Measurements from ENCODE around the gene TSHZ2. TPM values are rescaled to one million over a fixed set of nuclear protein-coding genes. Genes with fewer than 3 reads are reported as not detected.
"Not testable (repeated sequence)": the region's sequence is repeated elsewhere in the genome, so short reads cannot be mapped to it uniquely, and the experiment has no call there.

Gene TSHZ2
- total and polyA plus RNA-seq, 11 donors = 1.8 to 12.1 (median 3.7) TPM

DNA sequence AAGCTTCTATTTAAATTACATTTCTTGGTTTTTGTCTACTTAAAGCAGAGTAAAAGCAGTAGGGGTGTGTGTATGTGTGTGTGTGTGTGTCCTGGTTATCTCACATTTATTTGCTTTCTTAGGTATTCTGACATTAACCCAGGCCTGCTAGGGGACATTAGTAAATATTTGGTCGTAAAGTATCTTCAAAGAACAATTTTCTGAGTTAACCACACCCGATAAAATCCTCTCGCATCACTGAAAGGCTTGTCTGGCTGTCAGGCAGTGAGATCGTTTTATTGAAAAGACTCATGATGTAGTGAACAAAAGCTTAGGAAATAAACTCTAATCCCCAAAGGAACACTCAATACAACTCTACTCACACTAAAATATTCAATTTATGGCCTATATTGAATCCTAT is 543.6 kb downstream of the TSHZ2 start:
- H3K27me3 ChIP-seq = no peaks in the 10 kb centered on the region
- no peak overlapping the region for H3K4me3 ChIP-seq
- WGBS, 4 donors = 76 to 87% (median 81%) methylated on average over 4 of the region's 4 CpGs
- no peaks in the 10 kb centered on the region for H3K9me3 ChIP-seq
- H3K36me3 ChIP-seq = no peaks in the 10 kb centered on the region
- no peak for ATAC-seq
- H3K27ac ChIP-seq = no peak overlapping the region
- TF ChIP-seq POLR2A (IDR thresholded peaks at IDR 0.05) (no peak), CTCF (IDR thresholded peaks at IDR 0.05) (no peak)
- intact Hi-C loops (cut with DNase I) = no loop called here
- H3K4me1 ChIP-seq = no peaks in the 10 kb centered on the region
- no peak for DNase-seq

DNA sequence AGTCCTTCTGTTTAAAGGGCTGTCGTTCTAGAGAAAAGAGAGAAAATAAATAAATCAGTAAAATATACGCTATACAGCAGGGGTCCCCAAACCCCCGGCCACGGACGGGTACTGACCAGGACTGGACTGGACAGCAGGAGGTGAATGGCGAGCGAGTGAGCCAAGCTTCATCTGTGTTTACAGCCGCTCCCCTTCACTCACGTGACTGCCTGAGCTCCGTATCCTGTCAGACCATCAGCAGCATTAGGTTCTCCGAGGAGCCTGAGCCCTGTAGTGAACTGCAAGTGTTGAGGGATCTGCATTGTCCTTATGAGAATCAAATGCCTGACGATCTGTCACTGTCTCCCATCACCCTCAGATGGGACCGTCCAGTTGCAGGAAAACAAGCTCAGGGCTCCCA is 545.0 kb downstream of the TSHZ2 start:
- DNase-seq = no peak
- no peaks in the 10 kb centered on the region for H3K27me3 ChIP-seq
- H3K27ac ChIP-seq = no peak overlapping the region
- WGBS, 4 donors = 78 to 79% (median 78%) methylated on average over 11 to 13 of the region's 13 CpGs
- H3K36me3 ChIP-seq = no peaks in the 10 kb centered on the region
- no peaks in the 10 kb centered on the region for H3K4me1 ChIP-seq
- TF ChIP-seq POLR2A (IDR thresholded peaks at IDR 0.05) (no peak), CTCF (IDR thresholded peaks at IDR 0.05) (no peak)
- ATAC-seq = no peak
- H3K9me3 ChIP-seq = no peaks in the 10 kb centered on the region
- intact Hi-C loops (cut with DNase I) = no loop called here
- H3K4me3 ChIP-seq = no peak overlapping the region

DNA sequence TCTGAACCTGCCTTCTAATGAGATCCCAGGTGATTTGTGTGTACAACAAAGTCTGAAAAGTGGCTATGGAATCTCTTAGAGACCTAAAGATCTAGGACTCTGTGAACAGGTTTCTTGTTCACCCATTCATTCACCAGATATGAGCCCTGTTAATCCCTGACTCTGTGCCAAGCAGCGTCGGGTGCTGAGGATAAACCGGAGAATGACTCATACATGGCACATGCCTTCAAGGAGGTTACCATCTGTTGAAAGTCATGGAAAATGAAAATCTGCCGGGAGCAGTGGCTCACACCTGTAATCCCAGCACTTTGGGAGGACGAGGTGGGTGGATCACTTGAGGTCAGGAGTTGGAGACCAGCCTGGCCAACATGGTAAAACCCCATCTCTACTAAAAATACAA is 549.3 kb downstream of the TSHZ2 start:
- H3K27me3 ChIP-seq; H3K9me3 ChIP-seq; H3K4me3 ChIP-seq; H3K4me1 ChIP-seq; DNase-seq; H3K27ac ChIP-seq; intact Hi-C loops (cut with DNase I); ATAC-seq; H3K36me3 ChIP-seq: not testable (repeated sequence)
- WGBS, 4 donors = 71 to 82% (median 79%) methylated on average over 5 of the region's 5 CpGs

DNA sequence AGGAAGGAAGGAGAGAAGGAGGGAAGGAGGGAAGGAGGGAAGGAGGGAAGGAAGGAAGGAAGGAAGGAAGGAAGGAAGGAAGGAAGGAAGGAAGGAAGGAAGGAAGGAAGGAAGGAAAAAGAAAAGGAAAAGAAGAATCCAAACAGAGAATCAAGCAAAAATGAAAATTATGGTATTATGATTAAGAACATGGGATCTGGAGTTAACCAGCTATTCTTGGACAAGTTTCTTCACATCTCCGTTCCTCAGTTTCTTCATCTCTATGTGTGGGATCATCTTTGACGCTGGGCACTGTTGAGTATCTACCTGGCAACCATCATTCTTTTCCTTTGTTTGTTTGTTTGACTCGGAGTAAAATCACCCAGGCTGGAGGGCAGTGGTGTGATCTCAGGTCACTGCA is 549.9 kb downstream of the TSHZ2 start:
- no peak overlapping the region for H3K27ac ChIP-seq
- no peak for TF ChIP-seq CTCF (IDR thresholded peaks at IDR 0.05)
- TF ChIP-seq POLR2A (IDR thresholded peaks at IDR 0.05) = no peak
- H3K4me1 ChIP-seq = no peaks in the 10 kb centered on the region
- no peaks in the 10 kb centered on the region for H3K36me3 ChIP-seq
- ATAC-seq (no peak), DNase-seq (no peak)
- H3K9me3 ChIP-seq = no peaks in the 10 kb centered on the region
- intact Hi-C loops (cut with DNase I) = no loop called here
- H3K27me3 ChIP-seq = no peaks in the 10 kb centered on the region
- WGBS, 4 donors = 88 to 94% (median 91%) methylated on average over 3 of the region's 3 CpGs
- H3K4me3 ChIP-seq = no peak overlapping the region

- Histone ChIP-seq H3K4me3 (no peak overlapping the region), H3K27me3 (no peaks in the 10 kb centered on the region), H3K36me3 (no peaks in the 10 kb centered on the region), H3K9me3 (no peaks in the 10 kb centered on the region), H3K27ac (no peak overlapping the region), H3K4me1 (no peaks in the 10 kb centered on the region)
- no peak for TF ChIP-seq CTCF (IDR thresholded peaks at IDR 0.05)
- TF ChIP-seq POLR2A (IDR thresholded peaks at IDR 0.05) = no peak
- WGBS, 4 donors = 76 to 87% (median 82%) methylated on average over 5 of the region's 5 CpGs
- DNase-seq = no peak
- intact Hi-C loops (cut with DNase I) = no loop called here
- ATAC-seq = no peak
Observed at GRCh38 chr20:53522696-53523095, 550.5 kb downstream of the TSHZ2 start.

- H3K9me3 ChIP-seq; H3K27me3 ChIP-seq; H3K36me3 ChIP-seq; H3K4me3 ChIP-seq; intact Hi-C loops (cut with DNase I); ATAC-seq; H3K27ac ChIP-seq; H3K4me1 ChIP-seq; DNase-seq: not testable (repeated sequence)
- 93 to 99% (median 97%) methylated on average over 2 of the region's 2 CpGs for WGBS, 4 donors
Observed at GRCh38 chr20:53523615-53524014, 551.5 kb downstream of the TSHZ2 start.

Data from heart left ventricle (tissue), 16 donors.